Measurements from ENCODE around the gene GDPGP1. TPM values are rescaled to one million over a fixed set of nuclear protein-coding genes. Genes with fewer than 3 reads are reported as not detected.

Gene GDPGP1
- total RNA-seq, 4 donors from 2014 or later: 1.8 to 6.9 (median 4.3) TPM

DNA sequence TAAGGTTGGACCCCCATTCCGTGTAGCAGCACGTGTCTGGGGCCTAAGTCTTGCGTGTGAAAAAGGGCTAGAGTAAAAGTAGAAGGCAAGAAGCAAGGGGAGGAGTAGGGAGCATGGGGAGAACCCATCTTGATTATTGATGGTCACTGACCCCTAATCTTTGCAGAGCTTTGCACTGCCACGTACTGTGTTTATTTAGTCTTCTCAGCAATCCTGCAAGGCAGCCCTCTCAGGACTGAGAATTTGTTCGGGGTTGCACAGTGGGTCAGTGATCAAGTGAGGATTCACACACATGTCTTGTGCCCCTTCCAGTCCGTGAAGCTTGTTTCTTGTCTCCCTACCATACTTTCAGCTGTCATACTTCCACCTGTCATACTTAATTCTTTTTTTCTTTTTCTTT is 25.7 kb upstream of the GDPGP1 start:
- intact Hi-C loops (cut with DNase I; ENCODE audit: low total_unique reads) (no loop called here), in situ Hi-C loops (cut with MboI; ENCODE audit: low sequenced_read_pairs in 4 of 4) (loop anchor here in 1 of 4 donors (25.0 kb wide), 1 partner anchor 296 kb away; the partner anchor contains the start of gene ARPIN)
- TF ChIP-seq, protein P1, sequence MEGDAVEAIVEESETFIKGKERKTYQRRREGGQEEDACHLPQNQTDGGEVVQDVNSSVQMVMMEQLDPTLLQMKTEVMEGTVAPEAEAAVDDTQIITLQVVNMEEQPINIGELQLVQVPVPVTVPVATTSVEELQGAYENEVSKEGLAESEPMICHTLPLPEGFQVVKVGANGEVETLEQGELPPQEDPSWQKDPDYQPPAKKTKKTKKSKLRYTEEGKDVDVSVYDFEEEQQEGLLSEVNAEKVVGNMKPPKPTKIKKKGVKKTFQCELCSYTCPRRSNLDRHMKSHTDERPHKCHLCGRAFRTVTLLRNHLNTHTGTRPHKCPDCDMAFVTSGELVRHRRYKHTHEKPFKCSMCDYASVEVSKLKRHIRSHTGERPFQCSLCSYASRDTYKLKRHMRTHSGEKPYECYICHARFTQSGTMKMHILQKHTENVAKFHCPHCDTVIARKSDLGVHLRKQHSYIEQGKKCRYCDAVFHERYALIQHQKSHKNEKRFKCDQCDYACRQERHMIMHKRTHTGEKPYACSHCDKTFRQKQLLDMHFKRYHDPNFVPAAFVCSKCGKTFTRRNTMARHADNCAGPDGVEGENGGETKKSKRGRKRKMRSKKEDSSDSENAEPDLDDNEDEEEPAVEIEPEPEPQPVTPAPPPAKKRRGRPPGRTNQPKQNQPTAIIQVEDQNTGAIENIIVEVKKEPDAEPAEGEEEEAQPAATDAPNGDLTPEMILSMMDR (IDR thresholded peaks at IDR 0.05 in 4 of 5, conservative IDR thresholded peaks at IDR 0.05 in 1 of 5): no peak
- no peak for TF ChIP-seq POLR2A (IDR thresholded peaks at IDR 0.05)
- H3K36me3 ChIP-seq: no peaks in the 10 kb centered on the region
- no peak for DNase-seq
- no peaks in the 10 kb centered on the region for H3K9me3 ChIP-seq
- H3K27ac ChIP-seq: no peak overlapping the region
- no peak overlapping the region for H3K4me3 ChIP-seq
- no peaks in the 10 kb centered on the region for H3K4me1 ChIP-seq
- ATAC-seq: no peak
- H3K27me3 ChIP-seq: no peaks in the 10 kb centered on the region

DNA sequence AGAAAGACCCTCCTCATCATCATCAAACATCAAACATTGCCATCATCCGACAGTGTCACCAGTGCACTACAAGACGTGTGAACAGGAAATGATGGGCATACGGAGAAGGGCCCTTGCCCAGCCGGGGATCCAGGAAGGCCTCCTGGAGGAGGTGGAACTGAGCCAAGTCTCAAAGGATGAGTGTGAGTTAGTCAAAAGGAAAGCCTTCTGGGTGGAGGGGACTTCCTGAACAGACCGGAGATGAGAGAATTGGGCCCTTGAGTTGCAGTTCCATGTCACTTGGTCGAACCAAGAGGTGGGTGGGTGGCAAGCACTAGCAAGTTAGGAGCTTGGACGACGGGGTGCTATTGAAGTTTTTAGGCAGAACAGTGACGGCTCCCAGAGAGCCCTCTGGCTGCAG is 24.4 kb upstream of the GDPGP1 start:
- Histone ChIP-seq H3K4me1 (no peaks in the 10 kb centered on the region), H3K9me3 (no peaks in the 10 kb centered on the region), H3K27me3 (no peaks in the 10 kb centered on the region), H3K36me3 (no peaks in the 10 kb centered on the region), H3K27ac (no peak overlapping the region), H3K4me3 (no peak overlapping the region)
- DNase-seq: no peak
- in situ Hi-C loops (cut with MboI; ENCODE audit: low sequenced_read_pairs in 4 of 4): loop anchor here in 1 of 4 donors (25.0 kb wide), 1 partner anchor 297 kb away; the partner anchor contains the start of gene ARPIN
- ATAC-seq: no peak
- intact Hi-C loops (cut with DNase I; ENCODE audit: low total_unique reads): no loop called here
- no peak for TF ChIP-seq POLR2A (IDR thresholded peaks at IDR 0.05)
- TF ChIP-seq, protein P1 (IDR thresholded peaks at IDR 0.05 in 4 of 5, conservative IDR thresholded peaks at IDR 0.05 in 1 of 5): no peak

DNA sequence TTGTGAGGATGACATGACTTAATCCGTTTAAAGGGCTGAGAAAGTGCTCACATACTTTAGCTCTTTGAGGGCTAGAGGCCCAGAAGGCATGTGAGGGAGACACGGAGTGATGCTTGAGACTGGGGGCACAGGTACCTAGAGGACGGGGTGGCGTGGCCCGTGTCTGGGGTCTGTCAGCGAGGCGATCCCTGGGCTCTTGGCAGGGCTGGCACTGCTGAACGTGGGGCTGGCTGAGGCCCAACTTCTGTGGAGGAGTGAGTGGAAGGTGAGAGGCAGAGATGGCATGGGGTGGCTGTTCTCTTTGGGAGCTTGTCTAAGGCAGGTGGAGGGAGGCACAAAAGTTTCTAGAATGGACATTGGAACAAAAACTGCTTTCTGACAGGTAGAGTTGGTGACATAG is 23.4 kb upstream of the GDPGP1 start:
- no peak overlapping the region for H3K27ac ChIP-seq
- ATAC-seq (no peak), DNase-seq (no peak)
- H3K4me1 ChIP-seq: no peaks in the 10 kb centered on the region
- no peak overlapping the region for H3K4me3 ChIP-seq
- intact Hi-C loops (cut with DNase I; ENCODE audit: low total_unique reads) (no loop called here), in situ Hi-C loops (cut with MboI; ENCODE audit: low sequenced_read_pairs in 4 of 4) (loop anchor here in 2 of 4 donors (5.0 to 25.0 kb wide), 2 partner anchors 43 to 298 kb away; partner anchors contain the start of gene ARPIN (in 1 of the 2))
- H3K9me3 ChIP-seq: no peaks in the 10 kb centered on the region
- TF ChIP-seq POLR2A (IDR thresholded peaks at IDR 0.05): no peak
- TF ChIP-seq, protein P1 (IDR thresholded peaks at IDR 0.05 in 4 of 5, conservative IDR thresholded peaks at IDR 0.05 in 1 of 5): no peak
- no peaks in the 10 kb centered on the region for H3K36me3 ChIP-seq
- no peaks in the 10 kb centered on the region for H3K27me3 ChIP-seq

DNA sequence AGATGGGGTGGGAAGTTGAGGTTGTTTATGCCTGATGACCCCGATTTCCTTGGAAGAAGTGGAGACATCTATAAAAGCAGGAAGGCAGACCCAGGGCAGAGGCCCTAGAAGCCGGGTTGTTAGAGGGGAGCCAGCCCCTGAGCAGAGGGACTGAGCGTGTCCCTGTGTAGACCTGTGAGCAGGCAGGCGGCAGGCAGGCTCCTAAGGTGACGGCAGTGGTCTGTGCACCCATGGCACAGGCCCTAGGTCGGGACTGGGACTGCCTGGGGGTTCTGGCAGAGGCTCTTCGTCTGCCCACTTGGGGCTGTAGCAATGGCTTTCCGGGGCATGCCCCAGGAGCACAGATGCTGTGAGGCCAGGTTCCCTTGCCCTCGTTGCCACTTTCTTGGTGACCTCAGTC is 23.0 kb upstream of the GDPGP1 start:
- H3K27ac ChIP-seq: no peak overlapping the region
- H3K27me3 ChIP-seq: no peaks in the 10 kb centered on the region

More for the DNA sequence above, 23.0 kb upstream of the GDPGP1 start:
- no peaks in the 10 kb centered on the region for H3K36me3 ChIP-seq
- intact Hi-C loops (cut with DNase I; ENCODE audit: low total_unique reads): no loop called here
- DNase-seq (no peak), ATAC-seq (no peak)
- in situ Hi-C loops (cut with MboI; ENCODE audit: low sequenced_read_pairs in 4 of 4): loop anchor here in 2 of 4 donors (5.0 to 25.0 kb wide), 2 partner anchors 44 to 299 kb away; partner anchors contain the start of gene ARPIN (in 1 of the 2)
- TF ChIP-seq POLR2A (IDR thresholded peaks at IDR 0.05): no peak
- TF ChIP-seq, protein P1 (IDR thresholded peaks at IDR 0.05 in 4 of 5, conservative IDR thresholded peaks at IDR 0.05 in 1 of 5): no peak
- no peaks in the 10 kb centered on the region for H3K9me3 ChIP-seq
- no peaks in the 10 kb centered on the region for H3K4me1 ChIP-seq
- no peak overlapping the region for H3K4me3 ChIP-seq
